ENCODE measurements around the gene GALK2.
"Not testable (repeated sequence)": the region's sequence is repeated elsewhere in the genome, so short reads cannot be mapped to it uniquely, and the experiment has no call there.

GALK2 gene

DNA sequence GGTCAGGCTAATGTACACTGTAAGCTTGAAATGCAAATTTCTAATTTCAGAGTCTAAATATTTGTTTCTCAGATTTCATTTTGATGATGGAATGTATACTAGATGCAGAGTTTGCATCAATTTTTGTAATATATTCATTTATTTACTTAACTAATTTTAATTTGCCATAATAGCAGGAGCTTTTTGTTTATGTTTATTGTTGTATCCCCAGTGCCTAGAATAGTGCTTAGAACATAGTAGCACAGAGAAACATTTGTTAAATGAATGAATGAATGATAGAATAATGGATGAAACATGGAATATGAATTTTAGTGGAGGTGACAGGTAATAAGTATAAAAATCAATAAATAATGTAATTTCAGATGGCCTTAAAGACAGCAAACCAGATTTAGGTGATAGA lies 5.2 kb upstream of the GALK2 start:
- TF ChIP-seq CTCF (IDR thresholded peaks at IDR 0.05; ENCODE audit: low read depth, low read length, missing control alignments): no peak
- Histone ChIP-seq H3K27ac (no peak overlapping the region), H3K36me3 (replicated peaks) (no peaks in the 10 kb centered on the region), H3K27me3 (replicated peaks) (no peaks in the 10 kb centered on the region), H3K4me3 (ENCODE audit: low read depth, low read length) (no peak overlapping the region)
- in situ Hi-C loops (cut with HindIII; ENCODE audit: low pct_ligation_motif_present, low sequenced_read_pairs): no loop called here
- no peak for DNase-seq

- in situ Hi-C loops (cut with HindIII; ENCODE audit: low pct_ligation_motif_present, low sequenced_read_pairs): no loop called here
- Histone ChIP-seq H3K4me3 (ENCODE audit: low read depth, low read length) (no peak overlapping the region), H3K27ac (no peak overlapping the region), H3K27me3 (replicated peaks) (no peaks in the 10 kb centered on the region), H3K36me3 (replicated peaks) (no peaks in the 10 kb centered on the region)
- no peak for TF ChIP-seq CTCF (IDR thresholded peaks at IDR 0.05; ENCODE audit: low read depth, low read length, missing control alignments)
- DNase-seq: no peak
Observed at GRCh38 chr15:49168016-49168415, 2.0 kb upstream of the GALK2 start.

DNA sequence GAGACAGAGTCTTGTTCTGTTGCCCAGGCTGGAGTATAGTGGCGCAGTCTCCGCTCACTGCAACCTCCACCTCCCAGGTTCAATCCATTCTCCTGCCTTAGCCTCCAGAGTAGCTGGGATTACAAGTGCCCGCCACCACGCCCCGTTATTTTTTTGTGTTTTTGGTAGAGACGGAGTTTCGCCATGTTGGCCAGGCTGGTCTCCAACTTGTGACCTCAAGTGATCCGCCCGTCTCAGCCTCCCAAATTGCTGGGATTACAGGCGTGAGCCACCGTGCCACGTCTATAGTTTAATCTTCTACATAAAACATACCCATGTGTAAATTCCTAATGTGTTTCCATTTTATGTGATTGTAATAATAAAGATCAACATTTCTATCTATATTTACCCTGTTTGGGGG lies 1.7 kb downstream of the GALK2 start:
- Histone ChIP-seq H3K36me3 (replicated peaks) (no peaks in the 10 kb centered on the region), H3K27ac (no peak overlapping the region), H3K27me3 (replicated peaks) (no peaks in the 10 kb centered on the region), H3K4me3 (ENCODE audit: low read depth, low read length) (no peak overlapping the region)
- no peak for DNase-seq
- no peak for TF ChIP-seq CTCF (IDR thresholded peaks at IDR 0.05; ENCODE audit: low read depth, low read length, missing control alignments)
- in situ Hi-C loops (cut with HindIII; ENCODE audit: low pct_ligation_motif_present, low sequenced_read_pairs): no loop called here

GRCh38 chr15:49174902-49175301 lies 4.9 kb downstream of the GALK2 start:
- TF ChIP-seq CTCF (IDR thresholded peaks at IDR 0.05; ENCODE audit: low read depth, low read length, missing control alignments): no peak
- no peaks in the 10 kb centered on the region for H3K27me3 ChIP-seq (replicated peaks)
- no peak overlapping the region for H3K27ac ChIP-seq
- DNase-seq: no peak
- in situ Hi-C loops (cut with HindIII; ENCODE audit: low pct_ligation_motif_present, low sequenced_read_pairs): no loop called here
- no peaks in the 10 kb centered on the region for H3K36me3 ChIP-seq (replicated peaks)
- no peak overlapping the region for H3K4me3 ChIP-seq (ENCODE audit: low read depth, low read length)

- H3K27me3 ChIP-seq (replicated peaks); in situ Hi-C loops (cut with HindIII; ENCODE audit: low pct_ligation_motif_present, low sequenced_read_pairs); DNase-seq; H3K4me3 ChIP-seq (ENCODE audit: low read depth, low read length); H3K27ac ChIP-seq; H3K36me3 ChIP-seq (replicated peaks): not testable (repeated sequence)
Observed at GRCh38 chr15:49175582-49176397, 5.7 kb downstream of the GALK2 start.

DNA sequence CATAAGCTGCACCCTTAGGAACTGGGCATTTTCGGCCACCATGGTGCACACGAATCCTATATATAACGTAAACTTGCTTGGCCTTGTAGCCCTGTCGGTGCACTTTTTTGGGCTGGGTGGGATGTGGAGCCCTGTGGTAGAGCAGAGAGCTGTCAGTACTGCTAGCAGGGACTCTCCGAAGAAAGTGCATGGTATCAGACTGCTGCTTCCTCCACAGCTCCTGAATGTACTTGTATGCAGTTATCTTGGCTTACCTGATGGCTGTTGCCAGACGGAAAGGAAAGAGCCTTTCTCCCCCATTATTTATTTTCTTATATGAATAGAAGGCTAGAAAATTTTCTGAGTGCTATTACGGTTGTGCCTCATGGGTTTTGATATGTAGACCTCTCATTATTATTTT lies 8.4 kb downstream of the GALK2 start:
- H3K4me3 ChIP-seq (ENCODE audit: low read depth, low read length): no peak overlapping the region
- no peak overlapping the region for H3K27ac ChIP-seq
- no peak for DNase-seq
- no peaks in the 10 kb centered on the region for H3K27me3 ChIP-seq (replicated peaks)
- no peak for TF ChIP-seq CTCF (IDR thresholded peaks at IDR 0.05; ENCODE audit: low read depth, low read length, missing control alignments)
- in situ Hi-C loops (cut with HindIII; ENCODE audit: low pct_ligation_motif_present, low sequenced_read_pairs): no loop called here
- no peaks in the 10 kb centered on the region for H3K36me3 ChIP-seq (replicated peaks)

Measured in brain microvascular endothelial cell (primary cell).